PC-9 (cell line): ENCODE measurements around the gene FIBCD1.

Source experiments
- EZH2 ChIP-seq: fragments of 200-600 bp; sonication (generic); IDR thresholded peaks from 2 replicates; pipeline ENCODE4 v1.8.0; 2017; ENCODE audit warnings: antibody characterized with exemption, low read depth
- TF ChIP-seq, protein P1 (sequence below): fragments of 200-600 bp; sonication (generic); conservative IDR thresholded peaks from 2 replicates; pipeline ENCODE4 v1.6.1; 2017; ENCODE audit warnings: mixed run types, antibody characterized with exemption, mild to moderate bottlenecking, moderate library complexity

DNA sequence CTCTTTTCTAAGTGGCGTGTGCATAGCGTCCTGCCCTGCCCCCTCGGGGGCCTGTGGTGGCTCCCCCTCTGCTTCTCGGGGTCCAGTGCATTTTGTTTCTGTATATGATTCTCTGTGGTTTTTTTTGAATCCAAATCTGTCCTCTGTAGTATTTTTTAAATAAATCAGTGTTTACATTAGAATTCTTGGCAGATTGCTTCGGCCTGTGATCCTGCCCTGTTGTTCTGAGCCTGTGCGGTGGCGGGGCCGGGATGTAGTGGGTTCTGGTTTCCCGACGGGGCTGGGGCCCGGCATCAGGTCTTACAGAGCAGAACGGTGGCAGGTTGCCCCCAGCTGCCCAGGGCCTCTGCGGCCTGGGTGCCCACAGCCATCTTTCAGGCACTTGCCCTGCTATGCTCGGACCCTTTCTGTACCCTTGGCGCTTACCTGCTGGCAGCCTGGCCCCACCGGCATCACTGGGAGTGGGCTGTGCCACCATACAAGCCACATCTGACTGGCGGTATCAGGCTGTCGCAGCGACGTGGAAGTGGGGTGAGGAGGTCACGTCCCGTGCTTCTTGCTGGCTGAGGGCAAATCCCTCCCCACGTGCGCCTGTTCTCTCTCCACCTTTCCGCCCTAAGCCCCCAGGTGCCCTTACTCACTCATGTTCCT lies 51.4 kb downstream of the FIBCD1 start:
- TF ChIP-seq, protein P1, sequence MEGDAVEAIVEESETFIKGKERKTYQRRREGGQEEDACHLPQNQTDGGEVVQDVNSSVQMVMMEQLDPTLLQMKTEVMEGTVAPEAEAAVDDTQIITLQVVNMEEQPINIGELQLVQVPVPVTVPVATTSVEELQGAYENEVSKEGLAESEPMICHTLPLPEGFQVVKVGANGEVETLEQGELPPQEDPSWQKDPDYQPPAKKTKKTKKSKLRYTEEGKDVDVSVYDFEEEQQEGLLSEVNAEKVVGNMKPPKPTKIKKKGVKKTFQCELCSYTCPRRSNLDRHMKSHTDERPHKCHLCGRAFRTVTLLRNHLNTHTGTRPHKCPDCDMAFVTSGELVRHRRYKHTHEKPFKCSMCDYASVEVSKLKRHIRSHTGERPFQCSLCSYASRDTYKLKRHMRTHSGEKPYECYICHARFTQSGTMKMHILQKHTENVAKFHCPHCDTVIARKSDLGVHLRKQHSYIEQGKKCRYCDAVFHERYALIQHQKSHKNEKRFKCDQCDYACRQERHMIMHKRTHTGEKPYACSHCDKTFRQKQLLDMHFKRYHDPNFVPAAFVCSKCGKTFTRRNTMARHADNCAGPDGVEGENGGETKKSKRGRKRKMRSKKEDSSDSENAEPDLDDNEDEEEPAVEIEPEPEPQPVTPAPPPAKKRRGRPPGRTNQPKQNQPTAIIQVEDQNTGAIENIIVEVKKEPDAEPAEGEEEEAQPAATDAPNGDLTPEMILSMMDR: no peak
- TF ChIP-seq EZH2: no peak
